ENCODE measurements around the gene COL16A1. TPM values are rescaled to one million over a fixed set of nuclear protein-coding genes. Genes with fewer than 3 reads are reported as not detected.

The COL16A1 gene
- total and polyA plus RNA-seq, 4 donors, result 0.43 to 3.8 (median 2.3) TPM

DNA sequence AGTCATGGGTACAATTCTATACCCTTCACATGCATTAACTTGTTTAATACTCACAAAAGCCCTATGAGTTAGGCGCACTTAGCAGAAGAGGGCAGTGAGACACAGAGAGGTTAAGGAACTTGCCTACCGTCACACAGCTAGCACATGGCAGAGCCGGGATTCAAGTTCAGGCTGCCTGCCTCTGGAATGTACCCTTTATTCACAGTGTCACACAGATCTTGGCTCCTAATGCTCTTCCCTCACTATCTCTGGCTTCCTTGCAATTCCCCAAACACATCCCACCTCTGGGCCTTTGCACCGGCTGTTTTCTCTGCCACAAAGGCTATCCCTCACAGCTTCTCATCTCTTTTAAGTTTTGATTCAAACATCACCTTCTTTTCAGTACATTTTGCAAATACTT lies 25.1 kb downstream of the COL16A1 start:
- H3K36me3 ChIP-seq (ENCODE audit: control insufficient read depth in 4 of 4, insufficient read depth in 3 of 4, low read depth in 1 of 4, low read length in 3 of 4), result no peaks in the 10 kb centered on the region
- no peaks in the 10 kb centered on the region for H3K9me3 ChIP-seq (ENCODE audit: control insufficient read depth in 4 of 4, low read length in 3 of 4)
- TF ChIP-seq FOXA1 (IDR thresholded peaks at IDR 0.05), result no peak
- TF ChIP-seq YY1 (IDR thresholded peaks at IDR 0.05), result no peak
- TF ChIP-seq, protein P1, sequence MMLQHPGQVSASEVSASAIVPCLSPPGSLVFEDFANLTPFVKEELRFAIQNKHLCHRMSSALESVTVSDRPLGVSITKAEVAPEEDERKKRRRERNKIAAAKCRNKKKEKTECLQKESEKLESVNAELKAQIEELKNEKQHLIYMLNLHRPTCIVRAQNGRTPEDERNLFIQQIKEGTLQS (IDR thresholded peaks at IDR 0.05), result no peak
- no peak for TF ChIP-seq TAF1 (conservative IDR thresholded peaks at IDR 0.05)
- TF ChIP-seq NR2F2 (IDR thresholded peaks at IDR 0.05), result no peak
- TF ChIP-seq, protein P2, sequence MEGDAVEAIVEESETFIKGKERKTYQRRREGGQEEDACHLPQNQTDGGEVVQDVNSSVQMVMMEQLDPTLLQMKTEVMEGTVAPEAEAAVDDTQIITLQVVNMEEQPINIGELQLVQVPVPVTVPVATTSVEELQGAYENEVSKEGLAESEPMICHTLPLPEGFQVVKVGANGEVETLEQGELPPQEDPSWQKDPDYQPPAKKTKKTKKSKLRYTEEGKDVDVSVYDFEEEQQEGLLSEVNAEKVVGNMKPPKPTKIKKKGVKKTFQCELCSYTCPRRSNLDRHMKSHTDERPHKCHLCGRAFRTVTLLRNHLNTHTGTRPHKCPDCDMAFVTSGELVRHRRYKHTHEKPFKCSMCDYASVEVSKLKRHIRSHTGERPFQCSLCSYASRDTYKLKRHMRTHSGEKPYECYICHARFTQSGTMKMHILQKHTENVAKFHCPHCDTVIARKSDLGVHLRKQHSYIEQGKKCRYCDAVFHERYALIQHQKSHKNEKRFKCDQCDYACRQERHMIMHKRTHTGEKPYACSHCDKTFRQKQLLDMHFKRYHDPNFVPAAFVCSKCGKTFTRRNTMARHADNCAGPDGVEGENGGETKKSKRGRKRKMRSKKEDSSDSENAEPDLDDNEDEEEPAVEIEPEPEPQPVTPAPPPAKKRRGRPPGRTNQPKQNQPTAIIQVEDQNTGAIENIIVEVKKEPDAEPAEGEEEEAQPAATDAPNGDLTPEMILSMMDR (IDR thresholded peaks at IDR 0.05; ENCODE audit: low read depth, low read length, missing input control), result no peak
- no peak overlapping the region for H3K4me3 ChIP-seq (ENCODE audit: low read depth in 1 of 3, low read length in 3 of 3)
- DNase-seq (ENCODE audit: low spot score), result no peak
- WGBS, result 89% methylated on average over 4 of the region's 4 CpGs
- peaks cover 0 to 5% (median 0%) of the 10 kb centered on the region in 4 donors for H3K27me3 ChIP-seq (ENCODE audit: control insufficient read depth in 4 of 4, insufficient read depth in 4 of 4, low read length in 3 of 4)
- no peaks in the 10 kb centered on the region for H3K4me1 ChIP-seq (ENCODE audit: control insufficient read depth in 4 of 4, insufficient read depth in 4 of 4, low read length in 3 of 4)
- H3K27ac ChIP-seq (ENCODE audit: low read depth in 1 of 2, low read length in 2 of 2), result no peak overlapping the region
- H3K9ac ChIP-seq (ENCODE audit: low read depth in 1 of 2, low read length in 2 of 2), result no peak overlapping the region

DNA sequence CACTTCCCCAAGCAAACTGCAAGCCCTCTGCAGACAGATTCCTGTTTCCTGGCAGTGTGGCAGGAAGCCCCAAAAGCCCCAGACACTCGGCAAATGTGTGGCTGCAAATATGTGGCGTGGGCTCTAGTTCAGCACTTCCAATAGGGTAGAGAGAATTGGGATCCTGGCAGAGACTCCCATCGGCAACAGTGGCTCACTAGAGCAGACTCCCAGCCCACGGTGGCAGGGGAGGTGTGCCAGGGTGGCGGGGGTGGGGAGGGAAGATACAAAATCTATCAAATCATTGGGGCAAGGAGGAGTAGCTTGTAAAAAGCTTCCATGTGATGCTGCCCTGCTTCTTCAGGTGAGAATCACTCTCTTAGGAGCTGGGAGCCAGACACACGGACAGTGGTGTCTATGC lies 25.9 kb downstream of the COL16A1 start:
- Histone ChIP-seq H3K9ac (ENCODE audit: low read depth in 1 of 2, low read length in 2 of 2) (no peak overlapping the region), H3K27me3 (ENCODE audit: control insufficient read depth in 4 of 4, insufficient read depth in 4 of 4, low read length in 3 of 4) (peaks cover 0 to 5% (median 0%) of the 10 kb centered on the region in 4 donors), H3K4me1 (ENCODE audit: control insufficient read depth in 4 of 4, insufficient read depth in 4 of 4, low read length in 3 of 4) (no peaks in the 10 kb centered on the region), H3K4me3 (ENCODE audit: low read depth in 1 of 3, low read length in 3 of 3) (no peak overlapping the region), H3K27ac (ENCODE audit: low read depth in 1 of 2, low read length in 2 of 2) (no peak overlapping the region), H3K36me3 (ENCODE audit: control insufficient read depth in 4 of 4, insufficient read depth in 3 of 4, low read depth in 1 of 4, low read length in 3 of 4) (no peaks in the 10 kb centered on the region), H3K9me3 (ENCODE audit: control insufficient read depth in 4 of 4, low read length in 3 of 4) (no peaks in the 10 kb centered on the region)
- TF ChIP-seq NR2F2 (IDR thresholded peaks at IDR 0.05) (no peak), FOXA2 (IDR thresholded peaks at IDR 0.05) (no peak)
- no peak for DNase-seq (ENCODE audit: low spot score)
- WGBS, result 65% methylated on average over 6 of the region's 6 CpGs

DNA sequence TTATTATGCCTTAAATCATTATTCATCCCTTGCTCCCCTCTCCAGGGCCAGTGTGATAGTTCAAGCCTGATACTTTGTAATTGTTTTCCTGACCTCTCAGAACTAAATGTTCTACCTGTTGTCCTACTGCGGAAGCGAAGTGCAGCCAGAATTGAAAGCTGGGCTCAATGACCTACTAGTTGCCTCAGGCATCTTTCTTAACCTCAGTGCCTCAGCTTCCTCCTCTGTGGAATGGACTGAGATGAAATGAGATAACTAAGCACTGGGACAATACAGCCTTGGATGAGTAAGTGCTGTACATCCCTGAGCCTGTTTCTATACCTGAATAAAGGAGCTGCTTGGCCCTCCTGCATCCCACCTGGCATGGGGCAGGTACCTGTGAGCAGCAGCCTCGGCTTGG lies 26.4 kb downstream of the COL16A1 start:
- no peak overlapping the region for H3K27ac ChIP-seq (ENCODE audit: low read depth in 1 of 2, low read length in 2 of 2)
- no peak for DNase-seq (ENCODE audit: low spot score)
- TF ChIP-seq FOXA2 (IDR thresholded peaks at IDR 0.05), result no peak
- TF ChIP-seq SP1 (IDR thresholded peaks at IDR 0.05), result no peak
- 66% methylated on average over 3 of the region's 3 CpGs for WGBS
- H3K9ac ChIP-seq (ENCODE audit: low read depth in 1 of 2, low read length in 2 of 2), result no peak overlapping the region
- no peaks in the 10 kb centered on the region for H3K36me3 ChIP-seq (ENCODE audit: control insufficient read depth in 4 of 4, insufficient read depth in 3 of 4, low read depth in 1 of 4, low read length in 3 of 4)
- peaks cover 0 to 5% (median 0%) of the 10 kb centered on the region in 4 donors for H3K27me3 ChIP-seq (ENCODE audit: control insufficient read depth in 4 of 4, insufficient read depth in 4 of 4, low read length in 3 of 4)
- no peaks in the 10 kb centered on the region for H3K4me1 ChIP-seq (ENCODE audit: control insufficient read depth in 4 of 4, insufficient read depth in 4 of 4, low read length in 3 of 4)
- H3K9me3 ChIP-seq (ENCODE audit: control insufficient read depth in 4 of 4, low read length in 3 of 4), result no peaks in the 10 kb centered on the region
- H3K4me3 ChIP-seq (ENCODE audit: low read depth in 1 of 3, low read length in 3 of 3), result no peak overlapping the region

DNA sequence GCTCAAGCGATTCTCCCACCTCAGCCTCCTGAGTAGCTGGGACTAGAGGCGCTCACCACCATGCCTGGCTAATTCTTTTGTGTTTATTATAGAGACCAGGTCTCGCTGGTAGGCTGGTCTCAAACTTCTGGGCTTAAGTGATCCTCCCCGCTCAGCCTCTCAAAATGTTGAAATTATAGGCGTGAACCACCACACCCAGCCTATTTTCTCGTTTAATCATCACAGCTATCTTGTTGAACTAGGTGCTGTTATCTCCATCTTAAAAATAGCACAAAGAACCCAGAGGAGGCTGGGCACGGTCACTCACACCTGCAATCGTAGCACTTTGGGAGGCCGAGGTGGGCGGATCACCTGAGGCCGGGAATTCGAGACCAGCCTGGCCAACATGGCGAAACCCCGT lies 28.1 kb downstream of the COL16A1 start:
- no peak overlapping the region for H3K9ac ChIP-seq (ENCODE audit: low read depth in 1 of 2, low read length in 2 of 2)
- no peak overlapping the region for H3K4me3 ChIP-seq (ENCODE audit: low read depth in 1 of 3, low read length in 3 of 3)
- H3K36me3 ChIP-seq (ENCODE audit: control insufficient read depth in 4 of 4, insufficient read depth in 3 of 4, low read depth in 1 of 4, low read length in 3 of 4), result no peaks in the 10 kb centered on the region
- H3K9me3 ChIP-seq (ENCODE audit: control insufficient read depth in 4 of 4, low read length in 3 of 4), result no peaks in the 10 kb centered on the region
- no peaks in the 10 kb centered on the region for H3K4me1 ChIP-seq (ENCODE audit: control insufficient read depth in 4 of 4, insufficient read depth in 4 of 4, low read length in 3 of 4)
- DNase-seq (ENCODE audit: low spot score), result no peak
- WGBS, result 78% methylated on average over 14 of the region's 14 CpGs
- H3K27me3 ChIP-seq (ENCODE audit: control insufficient read depth in 4 of 4, insufficient read depth in 4 of 4, low read length in 3 of 4), result no peaks in the 10 kb centered on the region
- no peak overlapping the region for H3K27ac ChIP-seq (ENCODE audit: low read depth in 1 of 2, low read length in 2 of 2)
- TF ChIP-seq TAF1 (conservative IDR thresholded peaks at IDR 0.05), result no peak
- TF ChIP-seq SP1 (IDR thresholded peaks at IDR 0.05), result no peak
- TF ChIP-seq, protein P3, sequence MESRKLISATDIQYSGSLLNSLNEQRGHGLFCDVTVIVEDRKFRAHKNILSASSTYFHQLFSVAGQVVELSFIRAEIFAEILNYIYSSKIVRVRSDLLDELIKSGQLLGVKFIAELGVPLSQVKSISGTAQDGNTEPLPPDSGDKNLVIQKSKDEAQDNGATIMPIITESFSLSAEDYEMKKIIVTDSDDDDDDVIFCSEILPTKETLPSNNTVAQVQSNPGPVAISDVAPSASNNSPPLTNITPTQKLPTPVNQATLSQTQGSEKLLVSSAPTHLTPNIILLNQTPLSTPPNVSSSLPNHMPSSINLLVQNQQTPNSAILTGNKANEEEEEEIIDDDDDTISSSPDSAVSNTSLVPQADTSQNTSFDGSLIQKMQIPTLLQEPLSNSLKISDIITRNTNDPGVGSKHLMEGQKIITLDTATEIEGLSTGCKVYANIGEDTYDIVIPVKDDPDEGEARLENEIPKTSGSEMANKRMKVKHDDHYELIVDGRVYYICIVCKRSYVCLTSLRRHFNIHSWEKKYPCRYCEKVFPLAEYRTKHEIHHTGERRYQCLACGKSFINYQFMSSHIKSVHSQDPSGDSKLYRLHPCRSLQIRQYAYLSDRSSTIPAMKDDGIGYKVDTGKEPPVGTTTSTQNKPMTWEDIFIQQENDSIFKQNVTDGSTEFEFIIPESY (IDR thresholded peaks at IDR 0.05), result no peak
- TF ChIP-seq, protein P2 (IDR thresholded peaks at IDR 0.05; ENCODE audit: low read depth, low read length, missing input control), result no peak
- TF ChIP-seq EGR1 (IDR thresholded peaks at IDR 0.05; ENCODE audit: low read depth in 2 of 2), result no peak
- no peak for TF ChIP-seq RAD21 (IDR thresholded peaks at IDR 0.05)
- TF ChIP-seq YY1 (IDR thresholded peaks at IDR 0.05), result no peak
- no peak for TF ChIP-seq NR2F2 (IDR thresholded peaks at IDR 0.05)
- no peak for TF ChIP-seq GABPA (IDR thresholded peaks at IDR 0.05 in 1 of 2, conservative IDR thresholded peaks at IDR 0.05 in 1 of 2)
- no peak for TF ChIP-seq HNF4G (IDR thresholded peaks at IDR 0.05)
- TF ChIP-seq, protein P4, sequence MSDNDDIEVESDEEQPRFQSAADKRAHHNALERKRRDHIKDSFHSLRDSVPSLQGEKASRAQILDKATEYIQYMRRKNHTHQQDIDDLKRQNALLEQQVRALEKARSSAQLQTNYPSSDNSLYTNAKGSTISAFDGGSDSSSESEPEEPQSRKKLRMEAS (IDR thresholded peaks at IDR 0.05), result no peak

All from liver (tissue), 9 donors.